Fibroblast of the aortic adventitia (primary cell): ENCODE results near the gene RARRES1. TPM values are rescaled to one million over a fixed set of nuclear protein-coding genes. Genes with fewer than 3 reads are reported as not detected.

ENCODE experiments used
- DNase-seq: peaks from one replicate; pipeline ENCODE4 v3.0.0-alpha.2; 2010; ENCODE audit warnings: low read depth
- H3K4me3 ChIP-seq: 2 replicates; pipeline ENCODE4 v1.5.1; 2011; ENCODE audit warnings: low read depth, mild to moderate bottlenecking, control low read depth, low read length, moderate library complexity
- CTCF ChIP-seq: IDR thresholded peaks from 2 replicates; pipeline ENCODE4 v1.5.1; 2011; ENCODE audit warnings: mild to moderate bottlenecking, low read length, control low read depth, inconsistent platforms; ENCODE audit not compliant: insufficient read depth
- total RNA-seq: library from RNA; depleted of rRNA; stranded (reverse); fragments of >200 nt; gene quantifications from 2 replicates; pipeline ENCODE4 v1.2.3, GENCODE V29; 2012; ENCODE audit warnings: low replicate concordance

The RARRES1 gene
- total RNA-seq, 1 donor: 47.8 TPM

GRCh38 chr3:158765518-158766205 lies 33.4 kb upstream of the RARRES1 start:
- no peak for DNase-seq
- no peak overlapping the region for H3K4me3 ChIP-seq
- no peak for TF ChIP-seq CTCF

GRCh38 chr3:158763421-158763820 lies 31.2 kb upstream of the RARRES1 start:
- no peak for TF ChIP-seq CTCF
- DNase-seq: no peak
- H3K4me3 ChIP-seq: no peak overlapping the region

DNA sequence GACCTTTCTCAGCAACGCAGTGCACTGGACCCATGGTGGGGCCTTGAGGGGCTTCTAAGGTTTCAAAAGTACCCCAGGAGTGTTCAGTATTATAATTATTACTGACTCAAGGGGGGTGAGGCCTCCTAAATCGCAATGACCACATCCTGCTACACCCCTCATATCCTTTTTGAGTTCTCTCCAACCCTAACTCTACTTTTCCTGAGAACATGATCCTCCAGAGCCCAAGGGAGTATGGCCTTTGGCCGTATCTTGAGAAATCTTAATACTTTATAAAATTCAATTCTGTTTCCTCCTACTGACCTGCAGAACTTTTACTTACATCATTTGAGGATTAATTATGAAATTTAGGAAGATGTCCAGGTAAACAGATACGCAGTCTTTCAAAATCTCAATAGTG lies 30.4 kb upstream of the RARRES1 start:
- no peak for DNase-seq
- H3K4me3 ChIP-seq: no peak overlapping the region
- no peak for TF ChIP-seq CTCF

- no peak for TF ChIP-seq CTCF
- no peak for DNase-seq
- H3K4me3 ChIP-seq: no peak overlapping the region
Observed at GRCh38 chr3:158761350-158761749, 29.1 kb upstream of the RARRES1 start.

- no peak overlapping the region for H3K4me3 ChIP-seq
- DNase-seq: no peak
- no peak for TF ChIP-seq CTCF
Observed at GRCh38 chr3:158755421-158755820, 23.2 kb upstream of the RARRES1 start.

DNA sequence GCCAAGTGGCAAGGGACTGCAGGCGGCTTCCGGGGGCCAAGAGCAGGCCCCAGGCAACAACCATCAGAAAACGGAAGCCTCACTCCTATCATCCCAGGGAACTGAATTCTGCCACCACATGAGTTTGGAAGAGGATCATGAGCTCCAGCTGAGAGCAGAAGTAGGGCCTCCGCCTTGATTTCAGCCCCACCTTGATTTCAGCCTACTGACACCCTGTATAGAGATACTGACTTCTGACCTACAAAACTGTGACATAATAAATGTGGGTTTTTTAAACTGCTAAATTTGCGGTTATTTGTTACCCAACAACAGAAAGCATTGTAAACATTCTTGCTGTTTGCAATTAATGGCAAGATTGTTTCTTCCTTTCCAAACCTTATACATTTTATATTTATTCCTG lies 21.6 kb upstream of the RARRES1 start:
- TF ChIP-seq CTCF: no peak
- DNase-seq: no peak
- H3K4me3 ChIP-seq: no peak overlapping the region

DNA sequence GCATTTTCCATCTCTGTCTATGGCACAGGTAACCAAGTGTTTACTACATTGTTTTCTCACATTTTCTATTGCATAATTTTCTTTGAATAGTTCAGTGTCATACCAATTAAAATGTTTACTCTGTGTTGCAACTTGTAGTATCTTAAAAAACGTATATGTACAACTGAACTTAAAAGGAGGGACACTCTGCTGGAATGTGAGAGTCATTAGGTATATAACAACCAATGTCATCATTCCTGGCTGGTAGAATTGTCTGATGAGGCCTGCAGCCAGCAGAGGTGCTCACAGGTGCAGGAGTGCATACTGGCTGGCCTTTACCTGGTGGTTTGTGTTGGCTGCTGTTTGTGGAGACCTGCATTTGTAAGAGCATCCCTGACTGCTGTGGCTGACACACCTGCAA lies 19.1 kb upstream of the RARRES1 start:
- no peak overlapping the region for H3K4me3 ChIP-seq
- no peak for DNase-seq
- no peak for TF ChIP-seq CTCF
